Activated T-helper 2 cell treated with anti-CD3 and anti-CD28 coated beads, Interferon-gamma antibody, Interleukin-2, Interleukin-4, amounts not matched to agents 10 μg/mL and 5 μg/mL and 100 μg/mL, durations not matched to agents 14 hours and 24 hours and 36 hours (primary cell): ENCODE data around the gene SHISAL1. TPM values are rescaled to one million over a fixed set of nuclear protein-coding genes. Genes with fewer than 3 reads are reported as not detected.
A peak's percentile ranks its signal among the peaks of the same experiment; 100 is the strongest.
"Not testable (repeated sequence)": the region's sequence is repeated elsewhere in the genome, so short reads cannot be mapped to it uniquely, and the experiment has no call there.

ENCODE experiments used
- DNase-seq: peaks from one replicate; pipeline ENCODE4 v3.0.0; 2021; ENCODE audit warnings: low spot score
- H3K27ac Mint-ChIP-seq: one replicate; pipeline ENCODE4 v1.8.0; 2021; ENCODE audit warnings: mixed read lengths
- H3K27me3 Mint-ChIP-seq: one replicate; pipeline ENCODE4 v1.8.0; 2021; ENCODE audit warnings: low read depth, mixed read lengths
- H3K36me3 Mint-ChIP-seq: one replicate; pipeline ENCODE4 v1.8.0; 2021; ENCODE audit warnings: low read depth, mixed read lengths
- H3K4me1 Mint-ChIP-seq: one replicate; pipeline ENCODE4 v1.8.0; 2021; ENCODE audit warnings: low read depth, mixed read lengths
- H3K4me3 Mint-ChIP-seq: one replicate; pipeline ENCODE4 v1.8.0; 2021; ENCODE audit warnings: low read depth, mild to moderate bottlenecking, moderate library complexity, mixed read lengths
- H3K9me3 Mint-ChIP-seq: one replicate; pipeline ENCODE4 v1.8.0; 2021; ENCODE audit warnings: mixed read lengths
- intact Hi-C: fragments of 100-400 bp; cut with micrococcal nuclease; formaldehyde crosslinking; loops from one replicate; pipeline ENCODE4 v1.15.1; 2023
- total RNA-seq: library from RNA; stranded (reverse); gene quantifications from 2 replicates; pipeline ENCODE4 v1.2.3, GENCODE V29; 2022

SHISAL1 gene
- total RNA-seq, 1 donor from 2014 or later: not detected

DNA sequence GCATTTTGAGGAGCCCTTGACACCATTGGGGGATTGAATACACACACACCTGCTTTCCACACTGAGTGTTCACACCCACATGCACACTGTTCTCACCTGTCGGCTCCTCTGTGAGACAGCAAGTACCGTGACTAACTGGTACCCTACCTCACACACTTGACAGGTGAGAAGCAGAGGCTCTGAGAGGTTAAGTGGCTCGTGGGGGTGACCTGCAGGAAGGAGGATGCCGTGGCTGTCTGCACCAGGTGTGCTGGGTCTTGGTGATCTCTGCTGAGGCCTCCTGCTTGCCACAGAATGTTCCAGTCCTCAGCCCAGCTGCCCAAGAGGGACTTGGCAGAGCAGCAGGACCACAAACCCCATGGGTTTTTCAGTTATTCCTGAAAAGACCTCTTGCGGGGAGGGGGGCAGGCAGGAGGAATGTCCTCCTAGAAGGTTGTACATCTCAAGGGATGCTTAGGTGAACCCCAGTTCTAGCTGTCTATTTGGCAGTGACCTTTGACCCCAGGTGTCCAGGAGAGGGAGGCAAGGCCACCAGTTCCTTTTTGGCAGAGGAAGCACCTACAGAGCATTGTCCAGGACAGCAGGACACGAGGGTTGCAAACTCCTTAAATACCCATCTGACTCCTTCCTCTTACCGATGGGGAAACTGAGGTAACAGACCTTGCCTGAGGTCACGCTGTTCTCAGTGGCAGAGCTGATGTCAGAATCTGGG is 66.0 kb downstream of the SHISAL1 start:
- Mint-ChIP-seq H3K4me3 (no peak overlapping the region), H3K36me3 (no peaks in the 10 kb centered on the region)

DNA sequence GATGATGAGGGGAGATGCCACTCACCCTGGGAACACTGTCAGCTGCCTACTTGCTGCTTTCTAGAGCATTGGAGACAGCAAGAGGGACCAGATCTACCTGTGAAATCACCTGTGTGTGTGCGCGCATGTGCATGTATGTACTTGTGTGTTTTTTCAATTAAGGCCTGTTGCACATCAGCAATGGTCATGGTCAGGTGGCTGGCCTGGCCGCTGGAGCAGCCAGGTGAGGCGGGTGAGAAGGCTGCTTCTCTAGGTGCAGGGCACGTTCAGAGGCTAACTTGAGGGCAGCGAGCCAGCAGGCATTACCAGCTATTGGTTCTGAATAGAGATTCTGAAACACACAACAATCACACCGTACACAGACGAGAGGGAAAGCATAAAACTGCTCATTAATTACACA is 66.9 kb downstream of the SHISAL1 start:
- peaks cover 11% of the 10 kb centered on the region for H3K9me3 Mint-ChIP-seq

More for the DNA sequence above, 66.0 kb downstream of the SHISAL1 start:
- intact Hi-C loops: no loop called here
- Mint-ChIP-seq H3K27ac (no peak overlapping the region), H3K27me3 (no peaks in the 10 kb centered on the region), H3K4me1 (no peaks in the 10 kb centered on the region), H3K9me3 (peaks cover 11% of the 10 kb centered on the region)
- DNase-seq: peak; percentile 3

DNA sequence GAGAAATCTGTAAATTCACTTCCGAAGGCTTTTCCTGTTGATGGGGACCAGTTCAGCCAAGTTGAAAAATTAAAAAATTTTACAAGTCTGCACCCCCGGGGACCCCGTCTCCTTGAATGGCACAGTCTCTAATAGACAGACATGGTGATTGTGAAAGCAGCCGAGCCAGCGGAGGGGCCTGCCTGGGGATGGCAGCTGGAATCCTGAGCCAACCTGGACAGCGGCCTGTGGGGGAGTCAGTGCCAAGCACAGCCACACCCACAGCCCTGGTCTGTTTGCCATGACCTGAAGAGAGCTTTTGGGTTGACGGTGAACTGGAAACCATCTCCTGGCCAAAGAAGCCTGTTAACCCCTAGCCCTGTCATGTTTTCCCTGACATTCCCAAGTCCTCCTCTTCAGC is 67.3 kb downstream of the SHISAL1 start:
- no peak overlapping the region for H3K27ac Mint-ChIP-seq
- peaks cover 10% of the 10 kb centered on the region for H3K9me3 Mint-ChIP-seq
- no peak overlapping the region for H3K4me3 Mint-ChIP-seq
- DNase-seq: no peak
- intact Hi-C loops: no loop called here
- peaks cover 3% of the 10 kb centered on the region for H3K27me3 Mint-ChIP-seq
- H3K4me1 Mint-ChIP-seq: no peaks in the 10 kb centered on the region
- no peaks in the 10 kb centered on the region for H3K36me3 Mint-ChIP-seq

More for the DNA sequence above, 66.9 kb downstream of the SHISAL1 start:
- Mint-ChIP-seq H3K27me3 (peaks cover 2% of the 10 kb centered on the region), H3K4me1 (no peaks in the 10 kb centered on the region), H3K27ac (no peak overlapping the region), H3K36me3 (no peaks in the 10 kb centered on the region), H3K4me3 (no peak overlapping the region)
- intact Hi-C loops: no loop called here
- DNase-seq: peak; percentile 7

DNA sequence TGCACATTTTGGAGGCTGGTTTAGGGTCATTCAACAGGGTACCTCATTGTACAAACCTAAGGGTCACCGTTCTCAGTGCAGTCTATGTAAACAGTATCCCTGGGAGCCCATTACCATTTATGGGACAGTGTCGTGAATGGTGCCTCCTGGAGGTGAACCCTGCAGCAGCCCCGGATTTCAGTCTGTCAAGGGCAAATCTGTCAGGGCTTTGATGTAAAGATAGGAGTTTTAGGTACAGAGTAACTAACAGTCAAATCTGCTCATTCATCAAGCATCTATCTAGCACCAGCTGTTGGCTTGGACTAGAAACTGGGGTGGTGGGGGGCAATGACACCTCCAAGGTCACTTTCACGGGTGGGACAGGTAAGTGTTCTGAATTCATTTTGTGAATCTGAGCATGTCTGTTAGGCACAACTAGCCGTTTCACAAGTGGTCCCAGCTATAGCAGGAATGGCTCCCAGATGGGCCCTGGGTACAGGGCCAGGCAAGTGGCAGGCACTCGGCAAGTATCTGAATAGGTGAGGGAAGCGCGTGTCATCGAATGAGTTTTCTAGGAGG is 68.4 kb downstream of the SHISAL1 start:
- H3K27me3 Mint-ChIP-seq: peaks cover 3% of the 10 kb centered on the region
- no peak overlapping the region for H3K27ac Mint-ChIP-seq
- H3K4me1 Mint-ChIP-seq: no peaks in the 10 kb centered on the region
- no peak overlapping the region for H3K4me3 Mint-ChIP-seq
- intact Hi-C loops: no loop called here
- H3K9me3 Mint-ChIP-seq: no peaks in the 10 kb centered on the region
- no peaks in the 10 kb centered on the region for H3K36me3 Mint-ChIP-seq
- DNase-seq: no peak

DNA sequence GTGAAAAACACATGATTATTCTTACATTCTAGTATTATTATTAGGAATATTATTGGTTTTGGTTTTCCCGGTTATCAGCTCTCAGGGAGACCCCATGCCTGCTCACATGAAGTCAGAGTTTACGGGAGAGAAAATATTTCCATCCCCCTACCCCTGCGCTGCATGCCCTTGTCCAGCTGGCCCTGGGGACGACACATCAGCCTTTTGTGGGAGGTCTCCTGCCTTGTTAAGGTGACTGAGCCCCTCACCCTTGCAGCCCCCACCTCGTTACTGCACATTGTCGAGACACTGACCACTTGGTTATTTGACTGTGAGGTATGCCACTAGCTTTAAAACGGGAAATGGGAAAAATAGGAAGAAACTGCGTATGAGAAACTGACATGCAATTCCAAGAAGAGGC is 69.0 kb downstream of the SHISAL1 start:
- Mint-ChIP-seq H3K36me3 (no peaks in the 10 kb centered on the region), H3K27ac (no peak overlapping the region), H3K4me3 (no peak overlapping the region), H3K9me3 (no peaks in the 10 kb centered on the region), H3K27me3 (peaks cover 8% of the 10 kb centered on the region), H3K4me1 (no peaks in the 10 kb centered on the region)
- no peak for DNase-seq
- intact Hi-C loops: no loop called here

DNA sequence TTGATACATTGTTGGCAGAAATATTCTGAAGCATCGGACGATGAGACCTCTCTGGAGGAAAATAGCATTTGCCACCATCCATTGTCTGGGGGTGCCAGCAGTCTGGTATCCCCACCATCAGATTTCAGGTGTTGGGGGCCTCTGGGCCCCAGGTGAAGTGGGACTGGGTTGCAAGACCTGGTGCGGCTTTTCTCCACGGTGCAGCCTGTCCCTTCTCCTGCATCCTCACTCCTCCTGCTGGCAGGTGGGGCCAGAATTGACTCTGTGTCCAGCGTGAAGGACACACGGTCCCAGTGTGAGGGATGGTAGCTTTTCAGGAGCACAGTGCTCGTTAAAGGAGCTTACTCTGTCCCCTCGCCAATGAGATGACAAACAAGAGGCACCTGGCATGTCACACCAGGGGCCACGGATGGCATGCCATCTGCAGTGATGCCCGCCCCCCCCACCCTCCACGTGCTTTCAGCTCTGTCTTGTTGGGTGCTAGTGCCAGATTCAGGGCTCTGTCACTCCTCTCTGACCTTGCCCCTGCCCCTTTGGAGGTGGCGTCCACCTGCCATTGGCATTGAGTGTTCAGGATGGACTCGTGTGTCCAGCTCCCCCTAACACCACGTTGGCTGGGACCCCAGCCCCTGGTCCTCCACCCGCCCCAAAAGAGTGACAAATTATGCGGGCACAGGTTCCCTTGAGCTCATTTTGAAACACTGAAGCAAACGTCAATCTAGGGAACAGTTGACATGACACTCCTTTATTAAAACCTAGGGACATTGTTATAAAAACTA is 69.6 kb downstream of the SHISAL1 start:
- H3K9me3 Mint-ChIP-seq: no peaks in the 10 kb centered on the region
- H3K27ac Mint-ChIP-seq: no peak overlapping the region
- peaks cover 9% of the 10 kb centered on the region for H3K27me3 Mint-ChIP-seq
- peak; percentile 3 for DNase-seq
- no peaks in the 10 kb centered on the region for H3K36me3 Mint-ChIP-seq
- H3K4me3 Mint-ChIP-seq: no peak overlapping the region
- intact Hi-C loops: no loop called here
- H3K4me1 Mint-ChIP-seq: no peaks in the 10 kb centered on the region

DNA sequence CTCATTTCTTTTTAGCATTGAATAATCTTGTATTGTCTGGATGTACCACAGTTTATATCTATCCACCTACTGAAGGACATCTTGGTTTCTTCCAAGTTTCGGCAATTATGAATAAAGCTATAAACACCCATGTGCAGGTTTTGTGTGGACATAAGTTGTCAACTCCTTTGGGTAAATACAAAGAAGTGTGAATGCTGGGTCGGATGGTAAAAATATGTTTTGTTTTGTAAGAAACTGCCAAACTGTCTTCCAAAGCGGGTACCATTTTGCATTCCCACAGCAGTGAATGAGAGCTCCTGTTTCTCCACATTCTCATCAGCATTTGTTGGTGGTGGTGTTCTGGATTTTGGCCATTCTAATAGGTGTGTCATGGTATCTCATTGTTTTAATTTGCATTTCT is 71.6 kb downstream of the SHISAL1 start:
- H3K4me3 Mint-ChIP-seq, intact Hi-C loops, H3K36me3 Mint-ChIP-seq, H3K9me3 Mint-ChIP-seq, DNase-seq, H3K4me1 Mint-ChIP-seq, H3K27ac Mint-ChIP-seq: not testable (repeated sequence)
- H3K27me3 Mint-ChIP-seq: peaks cover 14% of the 10 kb centered on the region

DNA sequence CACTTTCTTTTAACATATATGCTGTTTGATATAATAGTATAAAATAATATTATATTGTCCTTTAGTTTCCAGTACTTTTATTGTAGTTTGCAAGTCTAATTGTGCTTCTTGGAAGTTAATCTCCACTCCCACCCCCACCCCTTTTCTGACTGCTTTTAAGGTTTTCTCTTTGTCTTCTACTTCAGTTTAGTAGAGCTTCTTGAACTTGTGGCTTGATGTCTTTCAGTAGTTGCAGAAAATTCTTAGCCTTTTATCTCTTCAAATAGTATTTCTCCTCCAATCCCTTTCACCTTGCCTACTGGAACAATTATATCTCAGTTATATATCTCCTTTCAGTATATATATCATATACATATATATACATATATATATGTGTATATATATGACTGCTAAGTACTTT is 75.5 kb downstream of the SHISAL1 start:
- Mint-ChIP-seq H3K27ac (no peak overlapping the region), H3K4me1 (no peaks in the 10 kb centered on the region), H3K9me3 (no peaks in the 10 kb centered on the region), H3K4me3 (no peak overlapping the region), H3K36me3 (no peaks in the 10 kb centered on the region), H3K27me3 (peaks cover 14% of the 10 kb centered on the region)
- intact Hi-C loops: no loop called here
- no peak for DNase-seq

DNA sequence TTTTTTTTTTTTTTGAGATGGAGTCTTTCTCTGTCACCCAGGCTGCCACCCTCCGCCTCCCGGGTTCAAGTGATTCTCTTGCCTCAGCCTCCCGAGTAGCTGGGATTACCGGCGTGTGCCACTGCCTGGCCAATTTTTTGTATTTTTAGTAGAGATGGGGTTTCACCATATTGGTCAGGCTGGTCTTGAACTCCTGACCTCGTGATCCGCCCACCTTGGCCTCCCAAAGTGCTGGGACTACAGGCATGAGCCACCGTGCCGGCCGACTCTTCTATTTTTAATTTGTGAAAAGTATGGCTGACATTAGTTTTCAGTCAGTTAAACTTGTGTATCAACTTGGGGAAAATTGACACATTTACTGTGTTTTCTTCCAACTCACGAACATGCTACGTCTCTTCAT is 78.4 kb downstream of the SHISAL1 start:
- H3K9me3 Mint-ChIP-seq, H3K36me3 Mint-ChIP-seq, intact Hi-C loops, H3K27ac Mint-ChIP-seq, DNase-seq, H3K4me3 Mint-ChIP-seq, H3K4me1 Mint-ChIP-seq: not testable (repeated sequence)
- peaks cover 12% of the 10 kb centered on the region for H3K27me3 Mint-ChIP-seq

DNA sequence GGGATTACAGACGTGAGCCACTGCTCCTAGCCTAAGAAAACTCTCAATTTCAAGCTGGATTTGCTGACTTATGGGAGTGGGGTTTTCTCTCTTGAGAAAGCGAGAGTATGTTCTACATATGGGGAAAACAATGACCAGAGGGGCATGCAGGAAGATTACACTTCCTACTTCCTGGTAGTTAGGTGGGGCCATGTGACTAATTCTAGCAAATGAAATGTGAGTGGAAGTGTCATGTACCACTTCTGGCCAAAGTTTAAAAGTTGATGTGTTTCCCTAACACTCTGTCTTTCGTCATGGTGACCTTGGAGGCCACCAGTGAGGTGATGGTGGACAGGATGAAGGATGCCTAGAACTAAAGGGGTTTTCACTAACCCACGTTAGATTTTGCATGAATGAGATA is 81.5 kb downstream of the SHISAL1 start:
- Mint-ChIP-seq H3K4me1 (no peaks in the 10 kb centered on the region), H3K27me3 (peaks cover 6% of the 10 kb centered on the region), H3K36me3 (no peaks in the 10 kb centered on the region), H3K9me3 (peaks cover 4% of the 10 kb centered on the region), H3K4me3 (no peak overlapping the region), H3K27ac (no peak overlapping the region)
- intact Hi-C loops: no loop called here
- DNase-seq: no peak

DNA sequence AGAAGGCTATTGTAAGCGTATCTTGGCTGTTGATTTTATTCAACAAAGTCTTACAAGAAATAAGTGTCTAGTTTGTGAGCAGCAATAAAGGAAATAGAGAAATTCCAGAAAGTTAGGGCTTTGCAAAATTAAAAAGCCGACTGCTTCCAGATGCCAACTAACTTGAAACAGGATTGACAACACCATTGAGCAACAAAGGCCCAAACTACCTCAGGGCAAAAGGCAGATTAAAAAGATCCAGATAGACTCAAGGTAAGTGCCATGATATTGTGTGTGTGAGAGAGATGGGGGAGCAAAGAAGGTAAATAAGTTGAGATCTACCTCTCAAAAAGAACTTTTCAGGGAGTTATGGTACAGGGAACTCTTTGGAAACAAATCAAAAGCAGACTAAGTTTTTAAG is 82.9 kb downstream of the SHISAL1 start:
- intact Hi-C loops: no loop called here
- H3K36me3 Mint-ChIP-seq: no peaks in the 10 kb centered on the region
- peaks cover 4% of the 10 kb centered on the region for H3K9me3 Mint-ChIP-seq
- H3K27me3 Mint-ChIP-seq: peaks cover 12% of the 10 kb centered on the region
- no peak for DNase-seq
- H3K27ac Mint-ChIP-seq: no peak overlapping the region
- H3K4me1 Mint-ChIP-seq: no peaks in the 10 kb centered on the region
- H3K4me3 Mint-ChIP-seq: no peak overlapping the region

DNA sequence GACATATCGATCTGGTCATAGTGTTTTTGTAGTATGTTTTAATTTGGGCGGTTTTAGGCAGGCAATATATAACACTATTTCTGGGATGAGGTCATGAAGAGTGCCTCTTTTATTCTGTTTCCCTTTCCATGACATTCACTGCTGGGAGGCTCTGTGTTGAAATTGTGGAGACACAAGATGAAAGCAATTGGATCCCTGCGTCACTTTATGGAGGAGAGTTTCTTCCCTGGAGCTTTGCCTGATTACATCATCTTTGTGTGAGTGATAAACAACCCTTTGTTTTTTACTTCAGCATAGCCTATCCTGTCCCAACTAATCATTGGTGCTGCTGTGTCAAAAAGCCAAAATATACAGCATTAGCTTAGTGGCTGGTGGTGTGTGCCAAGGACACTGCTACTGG is 83.4 kb downstream of the SHISAL1 start:
- no peak overlapping the region for H3K27ac Mint-ChIP-seq
- no peaks in the 10 kb centered on the region for H3K4me1 Mint-ChIP-seq
- no peaks in the 10 kb centered on the region for H3K36me3 Mint-ChIP-seq
- H3K9me3 Mint-ChIP-seq: peaks cover 4% of the 10 kb centered on the region
- no peak overlapping the region for H3K4me3 Mint-ChIP-seq
- intact Hi-C loops: no loop called here
- H3K27me3 Mint-ChIP-seq: peaks cover 12% of the 10 kb centered on the region
- DNase-seq: no peak

DNA sequence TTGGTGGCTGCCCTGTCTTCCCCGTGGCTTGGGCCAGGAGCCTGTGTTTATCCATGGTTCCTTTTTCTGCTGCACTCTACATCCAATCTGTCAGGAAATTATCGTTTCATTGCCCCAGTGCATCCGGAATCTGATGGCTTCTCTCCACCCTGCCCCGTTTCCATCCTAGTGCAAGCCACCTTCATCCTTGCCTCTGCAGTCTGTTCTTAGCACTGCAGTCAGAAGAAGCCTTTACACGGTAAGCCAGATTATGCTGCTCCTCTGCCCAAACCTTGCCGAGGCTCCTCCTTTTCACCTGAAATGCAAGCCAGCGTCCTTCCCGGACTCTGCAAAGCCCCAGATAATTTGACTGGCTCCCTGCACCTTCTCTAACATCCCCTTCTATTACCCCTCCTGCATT is 86.9 kb downstream of the SHISAL1 start:
- Mint-ChIP-seq H3K27me3 (peaks cover 12% of the 10 kb centered on the region), H3K4me3 (no peak overlapping the region), H3K9me3 (peaks cover 4% of the 10 kb centered on the region), H3K36me3 (no peaks in the 10 kb centered on the region), H3K4me1 (no peaks in the 10 kb centered on the region), H3K27ac (no peak overlapping the region)
- intact Hi-C loops: no loop called here
- DNase-seq: no peak
